Activated CD8-positive, alpha-beta memory T cell treated with anti-CD3 and anti-CD28 coated beads, Interleukin-2, amount 10 ng/mL, durations not matched to agents 7 days and 5 days (primary cell): ENCODE measurements around the gene ERVH48-1. TPM values are rescaled to one million over a fixed set of nuclear protein-coding genes. Genes with fewer than 3 reads are reported as not detected.
"Not testable (repeated sequence)": the region's sequence is repeated elsewhere in the genome, so short reads cannot be mapped to it uniquely, and the experiment has no call there.

Experiments
- ATAC-seq: fragments of 150-1000 bp; cut with Tn5 transposase; one replicate; pipeline ENCODE4 v1.10.0; 2021; ENCODE audit warnings: moderate library complexity
- CTCF ChIA-PET: fragments of 350-600 bp; sonication (Branson Sonifier 250); formaldehyde crosslinking; loops from one replicate; lab custom pipeline; 2021; ENCODE audit warnings: antibody characterized with exemption; lab: Charles Lee
- DNase-seq: peaks from one replicate; pipeline ENCODE4 v3.0.0-alpha.2; 2020
- H3K27ac Mint-ChIP-seq: one replicate; pipeline ENCODE4 v1.8.0; 2021; ENCODE audit warnings: mild to moderate bottlenecking, mixed read lengths
- H3K27me3 Mint-ChIP-seq: one replicate; pipeline ENCODE4 v1.8.0; 2021; ENCODE audit warnings: mixed read lengths
- H3K36me3 Mint-ChIP-seq: one replicate; pipeline ENCODE4 v1.8.0; 2021; ENCODE audit warnings: mild to moderate bottlenecking, mixed read lengths
- H3K4me1 Mint-ChIP-seq: one replicate; pipeline ENCODE4 v1.8.0; 2021; ENCODE audit warnings: mixed read lengths
- H3K4me3 Mint-ChIP-seq: one replicate; pipeline ENCODE4 v1.8.0; 2021; ENCODE audit warnings: mild to moderate bottlenecking, moderate library complexity, mixed read lengths
- H3K9me3 Mint-ChIP-seq: one replicate; pipeline ENCODE4 v1.8.0; 2022; ENCODE audit warnings: low read depth, mixed read lengths
- total RNA-seq, 2 experiments: library from RNA; stranded (reverse); gene quantifications; one replicate each; pipeline ENCODE4 v1.2.3, GENCODE V29; 2021

The ERVH48-1 gene
- total RNA-seq, 2 experiments from 2014 or later: not detected

- H3K4me3 Mint-ChIP-seq, H3K9me3 Mint-ChIP-seq, H3K27ac Mint-ChIP-seq, ATAC-seq, DNase-seq, H3K27me3 Mint-ChIP-seq, CTCF ChIA-PET, H3K4me1 Mint-ChIP-seq: not testable (repeated sequence)
- peaks cover 26% of the 10 kb centered on the region for H3K36me3 Mint-ChIP-seq
These were observed 16.9 kb downstream of the ERVH48-1 start for GRCh38 chr21:42908484-42908883.

GRCh38 chr21:42906233-42906632 lies 19.2 kb downstream of the ERVH48-1 start:
- CTCF ChIA-PET: no interaction called here
- ATAC-seq: no peak
- no peak for DNase-seq
- H3K4me1 Mint-ChIP-seq: no peaks in the 10 kb centered on the region
- no peak overlapping the region for H3K27ac Mint-ChIP-seq
- no peaks in the 10 kb centered on the region for H3K27me3 Mint-ChIP-seq
- no peaks in the 10 kb centered on the region for H3K9me3 Mint-ChIP-seq
- no peak overlapping the region for H3K4me3 Mint-ChIP-seq
- peaks cover 30% of the 10 kb centered on the region for H3K36me3 Mint-ChIP-seq

- no peak for ATAC-seq
- no peaks in the 10 kb centered on the region for H3K9me3 Mint-ChIP-seq
- no peak overlapping the region for H3K27ac Mint-ChIP-seq
- no peaks in the 10 kb centered on the region for H3K4me1 Mint-ChIP-seq
- H3K4me3 Mint-ChIP-seq: no peak overlapping the region
- CTCF ChIA-PET: interaction anchor here (1.2 kb wide), 1 partner anchor 312 kb away, joined by 5 read pairs; no protein-coding TSS in a partner anchor
- peaks cover 30% of the 10 kb centered on the region for H3K36me3 Mint-ChIP-seq
- DNase-seq: no peak
- H3K27me3 Mint-ChIP-seq: no peaks in the 10 kb centered on the region
These were observed 20.2 kb downstream of the ERVH48-1 start for GRCh38 chr21:42905195-42905594.

GRCh38 chr21:42903817-42904216 lies 21.6 kb downstream of the ERVH48-1 start:
- no peaks in the 10 kb centered on the region for H3K4me1 Mint-ChIP-seq
- H3K4me3 Mint-ChIP-seq: no peak overlapping the region
- H3K27me3 Mint-ChIP-seq: no peaks in the 10 kb centered on the region
- no peak overlapping the region for H3K27ac Mint-ChIP-seq
- DNase-seq (no peak), ATAC-seq (no peak)
- H3K9me3 Mint-ChIP-seq: no peaks in the 10 kb centered on the region
- CTCF ChIA-PET: no interaction called here
- peaks cover 28% of the 10 kb centered on the region for H3K36me3 Mint-ChIP-seq

GRCh38 chr21:42900446-42900845 lies 25.0 kb downstream of the ERVH48-1 start:
- DNase-seq: no peak
- H3K27ac Mint-ChIP-seq: no peak overlapping the region
- ATAC-seq: no peak

GRCh38 chr21:42892931-42893755 lies 32.3 kb downstream of the ERVH48-1 start, which contains the start of gene NDUFV3:
TSS of gene NDUFV3 (plus strand) at chr21:42893309. CDS start at chr21:42893334, 25 bp downstream.
- ATAC-seq: peak; percentile 95
- CTCF ChIA-PET: interaction anchor here (1.1 to 1.5 kb wide), 4 partner anchors 8 to 300 kb away, joined by 3 to 6 read pairs (median 4); no protein-coding TSS in a partner anchor
- Mint-ChIP-seq H3K4me3 (peak within 1 kb of the TSS; percentile 84), H3K27me3 (no peaks in the 10 kb centered on the region), H3K4me1 (peaks cover 9% of the 10 kb centered on the region), H3K9me3 (no peaks in the 10 kb centered on the region), H3K27ac (peak within 1 kb of the TSS; percentile 91), H3K36me3 (peaks cover 6% of the 10 kb centered on the region)
- DNase-seq: peak; percentile 100

More at GRCh38 chr21:42900446-42900845, 25.0 kb downstream of the ERVH48-1 start:
- no peaks in the 10 kb centered on the region for H3K27me3 Mint-ChIP-seq
- H3K9me3 Mint-ChIP-seq: no peaks in the 10 kb centered on the region
- no peak overlapping the region for H3K4me3 Mint-ChIP-seq
- CTCF ChIA-PET: interaction anchor here (1.4 to 1.9 kb wide), 2 partner anchors 8 to 11 kb away, joined by 3 to 4 read pairs; partner anchors contain the start of gene NDUFV3
- H3K36me3 Mint-ChIP-seq: peaks cover 29% of the 10 kb centered on the region
- H3K4me1 Mint-ChIP-seq: no peaks in the 10 kb centered on the region

- Mint-ChIP-seq H3K27ac (peak overlapping the region; percentile 91), H3K36me3 (peaks cover 2% of the 10 kb centered on the region), H3K9me3 (no peaks in the 10 kb centered on the region), H3K4me1 (peaks cover 9% of the 10 kb centered on the region), H3K27me3 (no peaks in the 10 kb centered on the region), H3K4me3 (peak overlapping the region; percentile 84)
- CTCF ChIA-PET: interaction anchor here (1.1 to 1.5 kb wide), 3 partner anchors 8 to 53 kb away, joined by 3 to 6 read pairs (median 4); no protein-coding TSS in a partner anchor
- ATAC-seq (no peak), DNase-seq (no peak)
These were observed 32.9 kb downstream of the ERVH48-1 start for GRCh38 chr21:42892582-42892930.

GRCh38 chr21:42887326-42887725 lies 38.1 kb downstream of the ERVH48-1 start:
- Mint-ChIP-seq H3K27me3 (no peaks in the 10 kb centered on the region), H3K4me1 (peaks cover 2% of the 10 kb centered on the region), H3K9me3 (no peaks in the 10 kb centered on the region), H3K36me3 (no peaks in the 10 kb centered on the region), H3K27ac (no peak overlapping the region), H3K4me3 (no peak overlapping the region)
- ATAC-seq (no peak), DNase-seq (no peak)
- CTCF ChIA-PET: no interaction called here

- peaks cover 17% of the 10 kb centered on the region for H3K4me1 Mint-ChIP-seq
- ATAC-seq: no peak
- no peak for DNase-seq
- H3K4me3 Mint-ChIP-seq: no peak overlapping the region
- no peak overlapping the region for H3K27ac Mint-ChIP-seq
- CTCF ChIA-PET: no interaction called here
- peaks cover 6% of the 10 kb centered on the region for H3K36me3 Mint-ChIP-seq
- peaks cover 2% of the 10 kb centered on the region for H3K27me3 Mint-ChIP-seq
- no peaks in the 10 kb centered on the region for H3K9me3 Mint-ChIP-seq
These were observed 41.5 kb downstream of the ERVH48-1 start for GRCh38 chr21:42883921-42884320.

GRCh38 chr21:42880352-42880751 lies 45.1 kb downstream of the ERVH48-1 start:
- Mint-ChIP-seq H3K4me3 (peak overlapping the region; percentile 92), H3K27ac (peak overlapping the region; percentile 95), H3K27me3 (peaks cover 2% of the 10 kb centered on the region), H3K36me3 (peaks cover 12% of the 10 kb centered on the region), H3K4me1 (peaks cover 29% of the 10 kb centered on the region), H3K9me3 (no peaks in the 10 kb centered on the region)
- CTCF ChIA-PET: interaction anchor here (1.1 kb wide), 1 partner anchor 13 kb away, joined by 6 read pairs; the partner anchor contains the start of gene NDUFV3
- DNase-seq (no peak), ATAC-seq (no peak)

- peak; percentile 99 for DNase-seq
- Mint-ChIP-seq H3K27me3 (peaks cover 2% of the 10 kb centered on the region), H3K4me3 (peak within 1 kb of the TSS; percentile 92), H3K27ac (peak within 1 kb of the TSS; percentile 95), H3K9me3 (no peaks in the 10 kb centered on the region), H3K36me3 (peaks cover 18% of the 10 kb centered on the region), H3K4me1 (peaks cover 29% of the 10 kb centered on the region)
- CTCF ChIA-PET: interaction anchor here (1.1 to 1.3 kb wide), 2 partner anchors 14 to 286 kb away, joined by 6 read pairs; partner anchors contain the start of gene NDUFV3
- ATAC-seq: peak; percentile 92
These were observed 46.2 kb downstream of the ERVH48-1 start, which contains the start of gene WDR4 for GRCh38 chr21:42878993-42879787. TSS of gene WDR4 (minus strand) at chr21:42879539. CDS start at chr21:42879495, 44 bp downstream.

GRCh38 chr21:42878678-42878992 lies 46.8 kb downstream of the ERVH48-1 start:
- CTCF ChIA-PET: interaction anchor here (0.8 to 1.3 kb wide), 2 partner anchors 12 to 285 kb away, joined by 3 to 6 read pairs; no protein-coding TSS in a partner anchor
- H3K4me1 Mint-ChIP-seq: peaks cover 29% of the 10 kb centered on the region
- H3K27ac Mint-ChIP-seq: peak overlapping the region; percentile 95
- ATAC-seq: peak; percentile 9
- no peaks in the 10 kb centered on the region for H3K9me3 Mint-ChIP-seq
- peak overlapping the region; percentile 92 for H3K4me3 Mint-ChIP-seq
- no peak for DNase-seq
- peaks cover 22% of the 10 kb centered on the region for H3K36me3 Mint-ChIP-seq
- H3K27me3 Mint-ChIP-seq: peaks cover 2% of the 10 kb centered on the region

- ATAC-seq, H3K4me3 Mint-ChIP-seq, H3K27ac Mint-ChIP-seq, DNase-seq, H3K9me3 Mint-ChIP-seq, H3K27me3 Mint-ChIP-seq, CTCF ChIA-PET: not testable (repeated sequence)
- Mint-ChIP-seq H3K36me3 (peaks cover 32% of the 10 kb centered on the region), H3K4me1 (peaks cover 24% of the 10 kb centered on the region)
These were observed 49.6 kb downstream of the ERVH48-1 start for GRCh38 chr21:42875811-42876210.
